ENCODE measurements around the gene B4GALT2.

DNA sequence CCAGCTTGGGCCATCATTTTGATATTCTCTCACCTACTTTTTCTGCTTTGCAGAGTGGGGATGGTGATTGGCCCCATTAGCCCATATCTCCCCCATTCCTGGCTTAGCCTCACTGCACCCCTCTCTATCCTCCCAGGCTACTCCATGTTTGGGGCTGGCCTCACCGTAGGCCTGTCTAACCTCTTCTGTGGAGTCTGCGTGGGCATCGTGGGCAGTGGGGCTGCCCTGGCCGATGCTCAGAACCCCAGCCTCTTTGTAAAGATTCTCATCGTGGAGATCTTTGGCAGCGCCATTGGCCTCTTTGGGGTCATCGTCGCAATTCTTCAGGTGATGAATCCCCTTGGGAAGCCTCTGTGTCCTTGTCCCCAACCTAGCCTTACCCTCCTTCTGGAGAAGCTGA lies 2.1 kb upstream of the B4GALT2 start:
- no peak for TF ChIP-seq CTCF (conservative IDR thresholded peaks at IDR 0.05)
- no peak for TF ChIP-seq ZFX (IDR thresholded peaks at IDR 0.05)

Measured in C4-2B (cell line).